HL-60 (cell line): ENCODE measurements around the gene INA.

ENCODE experiments used
- DNase-seq, 2 experiments: peaks; one replicate each; pipeline ENCODE4 v3.0.0-alpha.2; 2010 to 2020; ENCODE audit warnings: low read depth in 1 of 2, low spot score in 1 of 2
- H3K27ac ChIP-seq: fragments of 250-450 bp; sonication (Bioruptor Pico); replicated peaks from 2 replicates; pipeline ENCODE4 v1.5.1; 2020; ENCODE audit warnings: mild to moderate bottlenecking, moderate library complexity
- H3K27me3 ChIP-seq: fragments of 250-450 bp; sonication (Bioruptor Pico); 2 replicates; pipeline ENCODE4 v1.5.1; 2021; ENCODE audit warnings: mild to moderate bottlenecking, moderate library complexity; ENCODE audit not compliant: insufficient read depth, poor library complexity, severe bottlenecking
- H3K4me3 ChIP-seq: replicated peaks from 2 replicates; pipeline ENCODE4 v1.5.1; 2011; ENCODE audit warnings: mild to moderate bottlenecking, control low read depth, low read length; ENCODE audit not compliant: insufficient read depth
- GABPA ChIP-seq: IDR thresholded peaks from 2 replicates; pipeline ENCODE4 v1.6.1; 2012; ENCODE audit warnings: low read depth
- POLR2AphosphoS5 ChIP-seq: IDR thresholded peaks from 2 replicates; pipeline ENCODE4 v1.6.1; 2012; ENCODE audit warnings: low read depth
- SPI1 ChIP-seq: IDR thresholded peaks from 2 replicates; pipeline ENCODE4 v1.6.1; 2012; ENCODE audit warnings: low read depth, mild to moderate bottlenecking, borderline replicate concordance
- TF ChIP-seq, protein P1 (sequence below): IDR thresholded peaks from one replicate; pipeline ENCODE4 v1.5.1; 2011; ENCODE audit warnings: low read length, control low read depth, inconsistent platforms; ENCODE audit not compliant: insufficient read depth
- TF ChIP-seq, protein P2 (sequence below): IDR thresholded peaks from 2 replicates; pipeline ENCODE4 v1.6.1; 2012; ENCODE audit warnings: low read depth; ENCODE audit not compliant: insufficient replicate concordance

Gene INA

DNA sequence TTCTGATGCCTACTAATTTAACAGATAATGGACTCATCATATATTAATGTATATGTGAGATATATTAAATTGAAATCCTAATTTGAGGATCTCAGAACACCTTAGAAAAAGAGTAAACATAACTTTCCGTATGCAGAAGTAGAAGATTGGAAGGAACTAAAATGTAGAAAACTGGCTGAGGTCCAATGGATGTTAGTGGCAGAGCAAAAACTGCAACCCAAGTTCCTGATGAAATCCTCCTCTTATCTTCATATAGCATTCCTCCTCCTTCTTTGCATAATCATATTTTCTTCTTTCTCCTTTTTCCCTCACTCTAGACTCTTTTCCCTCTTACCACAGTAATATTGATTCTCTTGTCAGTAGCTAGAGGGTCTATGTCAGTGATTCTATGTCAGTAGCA, 6.0 kb downstream of the INA start:
- Histone ChIP-seq H3K27me3 (peaks cover 14% of the 10 kb centered on the region), H3K4me3 (no peak overlapping the region), H3K27ac (no peak overlapping the region)
- DNase-seq, result no peak
- TF ChIP-seq GABPA, result no peak

DNA sequence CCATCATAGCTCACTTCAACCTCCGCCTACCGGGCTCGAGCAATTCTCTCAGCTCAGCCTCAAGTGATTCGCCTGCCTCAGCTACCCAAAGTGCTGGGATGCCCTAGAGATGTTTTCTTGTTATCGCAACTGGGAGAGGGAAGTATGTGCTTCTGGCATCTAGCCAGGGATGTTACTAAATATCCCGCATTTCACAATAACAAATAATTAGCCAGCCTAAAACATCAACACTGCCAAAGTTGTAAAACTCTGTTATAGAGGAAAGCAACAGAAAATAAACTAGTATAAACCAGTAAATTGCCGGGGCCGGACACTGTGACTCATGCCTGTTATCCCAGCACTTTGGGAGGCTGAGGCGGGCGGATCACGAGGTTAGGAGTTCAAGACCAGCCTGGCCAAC, 7.2 kb downstream of the INA start:
- peaks cover 3% of the 10 kb centered on the region for H3K27me3 ChIP-seq
- H3K27ac ChIP-seq, result no peak overlapping the region
- peak; percentile 74 to 77 for DNase-seq
- TF ChIP-seq SPI1 (no peak), GABPA (no peak), POLR2AphosphoS5 (no peak)
- TF ChIP-seq, protein P1, sequence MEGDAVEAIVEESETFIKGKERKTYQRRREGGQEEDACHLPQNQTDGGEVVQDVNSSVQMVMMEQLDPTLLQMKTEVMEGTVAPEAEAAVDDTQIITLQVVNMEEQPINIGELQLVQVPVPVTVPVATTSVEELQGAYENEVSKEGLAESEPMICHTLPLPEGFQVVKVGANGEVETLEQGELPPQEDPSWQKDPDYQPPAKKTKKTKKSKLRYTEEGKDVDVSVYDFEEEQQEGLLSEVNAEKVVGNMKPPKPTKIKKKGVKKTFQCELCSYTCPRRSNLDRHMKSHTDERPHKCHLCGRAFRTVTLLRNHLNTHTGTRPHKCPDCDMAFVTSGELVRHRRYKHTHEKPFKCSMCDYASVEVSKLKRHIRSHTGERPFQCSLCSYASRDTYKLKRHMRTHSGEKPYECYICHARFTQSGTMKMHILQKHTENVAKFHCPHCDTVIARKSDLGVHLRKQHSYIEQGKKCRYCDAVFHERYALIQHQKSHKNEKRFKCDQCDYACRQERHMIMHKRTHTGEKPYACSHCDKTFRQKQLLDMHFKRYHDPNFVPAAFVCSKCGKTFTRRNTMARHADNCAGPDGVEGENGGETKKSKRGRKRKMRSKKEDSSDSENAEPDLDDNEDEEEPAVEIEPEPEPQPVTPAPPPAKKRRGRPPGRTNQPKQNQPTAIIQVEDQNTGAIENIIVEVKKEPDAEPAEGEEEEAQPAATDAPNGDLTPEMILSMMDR, result no peak
- TF ChIP-seq, protein P2, sequence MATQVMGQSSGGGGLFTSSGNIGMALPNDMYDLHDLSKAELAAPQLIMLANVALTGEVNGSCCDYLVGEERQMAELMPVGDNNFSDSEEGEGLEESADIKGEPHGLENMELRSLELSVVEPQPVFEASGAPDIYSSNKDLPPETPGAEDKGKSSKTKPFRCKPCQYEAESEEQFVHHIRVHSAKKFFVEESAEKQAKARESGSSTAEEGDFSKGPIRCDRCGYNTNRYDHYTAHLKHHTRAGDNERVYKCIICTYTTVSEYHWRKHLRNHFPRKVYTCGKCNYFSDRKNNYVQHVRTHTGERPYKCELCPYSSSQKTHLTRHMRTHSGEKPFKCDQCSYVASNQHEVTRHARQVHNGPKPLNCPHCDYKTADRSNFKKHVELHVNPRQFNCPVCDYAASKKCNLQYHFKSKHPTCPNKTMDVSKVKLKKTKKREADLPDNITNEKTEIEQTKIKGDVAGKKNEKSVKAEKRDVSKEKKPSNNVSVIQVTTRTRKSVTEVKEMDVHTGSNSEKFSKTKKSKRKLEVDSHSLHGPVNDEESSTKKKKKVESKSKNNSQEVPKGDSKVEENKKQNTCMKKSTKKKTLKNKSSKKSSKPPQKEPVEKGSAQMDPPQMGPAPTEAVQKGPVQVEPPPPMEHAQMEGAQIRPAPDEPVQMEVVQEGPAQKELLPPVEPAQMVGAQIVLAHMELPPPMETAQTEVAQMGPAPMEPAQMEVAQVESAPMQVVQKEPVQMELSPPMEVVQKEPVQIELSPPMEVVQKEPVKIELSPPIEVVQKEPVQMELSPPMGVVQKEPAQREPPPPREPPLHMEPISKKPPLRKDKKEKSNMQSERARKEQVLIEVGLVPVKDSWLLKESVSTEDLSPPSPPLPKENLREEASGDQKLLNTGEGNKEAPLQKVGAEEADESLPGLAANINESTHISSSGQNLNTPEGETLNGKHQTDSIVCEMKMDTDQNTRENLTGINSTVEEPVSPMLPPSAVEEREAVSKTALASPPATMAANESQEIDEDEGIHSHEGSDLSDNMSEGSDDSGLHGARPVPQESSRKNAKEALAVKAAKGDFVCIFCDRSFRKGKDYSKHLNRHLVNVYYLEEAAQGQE, result no peak
- no peak overlapping the region for H3K4me3 ChIP-seq

DNA sequence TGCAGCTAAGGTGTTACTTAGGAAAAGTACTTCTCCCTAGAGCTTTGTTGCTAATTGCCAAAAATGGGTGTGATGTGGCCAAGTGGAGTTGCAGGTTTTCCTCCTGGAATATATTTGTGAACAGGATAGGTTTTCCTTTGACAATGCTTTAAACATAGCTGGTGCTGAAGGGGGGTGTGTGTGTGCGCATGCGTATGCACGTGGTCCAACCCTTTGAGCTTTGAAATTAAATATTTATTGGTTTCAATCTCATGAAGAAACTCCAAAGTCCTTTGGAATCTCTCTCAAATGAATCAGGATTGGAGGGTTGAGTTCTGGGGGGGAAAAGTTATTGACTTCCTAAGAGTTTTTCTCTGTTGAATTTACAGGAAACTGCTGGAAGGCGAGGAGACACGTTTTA, 11.1 kb downstream of the INA start:
- no peaks in the 10 kb centered on the region for H3K27me3 ChIP-seq

DNA sequence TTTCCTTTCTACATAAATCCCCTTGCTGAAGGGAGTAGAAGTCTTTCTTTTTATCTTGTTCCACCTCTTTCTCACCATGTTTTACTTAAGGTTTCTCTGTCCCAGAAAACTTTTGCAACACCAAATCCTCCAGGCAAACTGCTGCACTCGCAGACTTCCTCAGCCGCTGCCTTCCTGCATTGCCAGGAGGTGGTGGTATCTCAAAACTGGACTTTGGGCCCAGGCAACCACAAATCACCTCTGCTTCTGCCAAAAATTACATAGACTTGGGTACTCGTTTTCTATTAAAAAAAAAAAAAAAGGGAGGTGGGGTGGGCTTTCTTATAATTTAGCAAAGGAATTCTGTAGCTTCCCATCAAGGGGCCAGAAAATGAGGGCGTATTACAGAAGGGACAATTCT, 14.7 kb downstream of the INA start:
- DNase-seq, result no peak
- TF ChIP-seq, protein P2, result no peak
- TF ChIP-seq, protein P1, result no peak
- no peak for TF ChIP-seq GABPA
- TF ChIP-seq POLR2AphosphoS5, result no peak
- TF ChIP-seq SPI1, result no peak
- Histone ChIP-seq H3K4me3 (no peak overlapping the region), H3K27me3 (peaks cover 3% of the 10 kb centered on the region), H3K27ac (no peak overlapping the region)

More for the DNA sequence above, 11.1 kb downstream of the INA start:
- no peak overlapping the region for H3K4me3 ChIP-seq
- no peak for DNase-seq
- no peak overlapping the region for H3K27ac ChIP-seq
- TF ChIP-seq SPI1 (no peak), POLR2AphosphoS5 (no peak), GABPA (no peak)
- TF ChIP-seq, protein P1, result no peak
- TF ChIP-seq, protein P2, result no peak
